ENCODE results near the gene RIMKLA. TPM values are rescaled to one million over a fixed set of nuclear protein-coding genes. Genes with fewer than 3 reads are reported as not detected.

RIMKLA gene
- total and polyA plus RNA-seq, 2 donors (not counting 3 experiments of a cell fraction or from before 2014, with no cell fraction given) = 0.01 TPM; not detected in 1

GRCh38 chr1:42461196-42461595, 80.6 kb downstream of the RIMKLA start:
- no TSS peak for BruUV-seq (replicated peaks)
- ChIA-PET POLR2A (no interaction called here), CTCF (no interaction called here)
- dilution Hi-C loops (cut with MboI; ENCODE audit: extremely low pct_ligation_motif_present, low sequenced_read_pairs) (no loop called here), intact Hi-C loops (cut with micrococcal nuclease) (no loop called here)
- no peak overlapping the region for H3K27ac ChIP-seq (ENCODE audit: insufficient read depth, low read depth, low read length)
- H3K9ac ChIP-seq (replicated peaks; ENCODE audit: extremely low read depth, insufficient read depth, low read length) = no peak overlapping the region
- no peak for TF ChIP-seq JUN (IDR thresholded peaks at IDR 0.05; ENCODE audit: borderline replicate concordance, insufficient read depth, insufficient read length, low read depth)
- TF ChIP-seq POLR2AphosphoS5 (IDR thresholded peaks at IDR 0.05; ENCODE audit: insufficient read depth, low read depth, low read length) = no peak
- TF ChIP-seq MYC (IDR thresholded peaks at IDR 0.05; ENCODE audit: low read depth, low read length) = no peak
- no peak for TF ChIP-seq POLR2A (IDR thresholded peaks at IDR 0.05; ENCODE audit: low read depth, low read length)
- TF ChIP-seq EZH2 (IDR thresholded peaks at IDR 0.05; ENCODE audit: borderline replicate concordance, low read depth, low read length, severe bottlenecking) = no peak
- TF ChIP-seq FOS (IDR thresholded peaks at IDR 0.05; ENCODE audit: borderline replicate concordance, insufficient read depth, low read length) = no peak
- TF ChIP-seq MAX (IDR thresholded peaks at IDR 0.05; ENCODE audit: insufficient read depth, insufficient read length) = no peak
- no peak for TF ChIP-seq CTCF (IDR thresholded peaks at IDR 0.05; ENCODE audit: extremely low read depth in 1 of 2, insufficient read depth in 1 of 2, low read depth in 1 of 2, low read length in 2 of 2)
- TF ChIP-seq GATA2 (IDR thresholded peaks at IDR 0.05; ENCODE audit: insufficient read depth, insufficient read length, low read depth, low read length) = no peak
- no peaks in the 10 kb centered on the region for H3K9me1 ChIP-seq (replicated peaks; ENCODE audit: control insufficient read depth, extremely low read depth, insufficient read depth, low read length)
- no peaks in the 10 kb centered on the region for H4K20me1 ChIP-seq (replicated peaks; ENCODE audit: control insufficient read depth, extremely low read depth, insufficient read depth, low read length)
- FAIRE-seq (no peak), DNase-seq (ENCODE audit: low read depth, low spot score) (no peak)
- peaks cover 12% of the 10 kb centered on the region for H3K4me1 ChIP-seq (ENCODE audit: control insufficient read depth, extremely low read depth, insufficient read depth, low read length)
- H3K9me3 ChIP-seq (replicated peaks; ENCODE audit: control insufficient read depth, insufficient read depth, low read length) = no peaks in the 10 kb centered on the region
- no peaks in the 10 kb centered on the region for H3K27me3 ChIP-seq (ENCODE audit: control insufficient read depth in 2 of 2, insufficient read depth in 2 of 2, low read length in 2 of 2)
- no peak overlapping the region for H3K4me2 ChIP-seq (ENCODE audit: insufficient read depth, low read length)
- no peak overlapping the region for H2AFZ ChIP-seq (ENCODE audit: low read depth, low read length)
- no peaks in the 10 kb centered on the region for H3K79me2 ChIP-seq (ENCODE audit: control insufficient read depth, insufficient read depth, low read length)
- H3K36me3 ChIP-seq (ENCODE audit: control insufficient read depth in 2 of 2, extremely low read depth in 1 of 2, insufficient read depth in 2 of 2, low read length in 2 of 2) = no peaks in the 10 kb centered on the region
- no peak overlapping the region for H3K4me3 ChIP-seq (replicated peaks in 1 of 3; ENCODE audit: insufficient read depth in 1 of 3, low read depth in 1 of 3, low read length in 3 of 3)
